Measurements from ENCODE around the gene ARHGAP21.
"Not testable (repeated sequence)": the region's sequence is repeated elsewhere in the genome, so short reads cannot be mapped to it uniquely, and the experiment has no call there.

ARHGAP21 gene

DNA sequence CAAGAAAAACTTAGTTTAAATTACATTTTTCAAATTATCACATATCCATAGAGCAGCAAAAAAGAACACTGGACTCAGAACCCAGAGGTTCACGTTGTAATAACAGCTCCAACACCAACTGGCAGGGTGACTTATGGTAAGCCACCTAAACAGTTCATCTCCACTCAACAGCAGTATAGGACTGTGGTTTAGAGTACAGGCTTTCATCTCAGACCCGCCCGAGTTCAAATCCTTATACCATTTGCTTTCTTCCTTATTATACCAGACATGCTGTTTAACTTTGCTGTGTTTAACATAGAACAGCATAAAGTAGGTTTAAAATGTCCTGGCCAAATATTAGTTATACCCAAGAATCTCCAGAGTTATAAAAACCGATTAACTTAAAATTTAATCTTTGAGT, 97.9 kb downstream of the ARHGAP21 start:
- H3K36me3 ChIP-seq (ENCODE audit: control insufficient read depth, low read length) = peaks cover 1% of the 10 kb centered on the region; the same call in 1 of the 2 replicates
- no peaks in the 10 kb centered on the region for H3K27me3 ChIP-seq (ENCODE audit: control insufficient read depth, low read length)
- no peaks in the 10 kb centered on the region for H3K9me3 ChIP-seq (ENCODE audit: control insufficient read depth, insufficient read depth, low read length)
- H3K4me3 ChIP-seq (ENCODE audit: low read length) = no peak overlapping the region
- H3K4me2 ChIP-seq (ENCODE audit: low read length) = no peak overlapping the region
- H3K9me2 ChIP-seq (replicated peaks; ENCODE audit: control insufficient read depth, low read length) = no peaks in the 10 kb centered on the region
- H3K27ac ChIP-seq (ENCODE audit: low read depth, low read length) = no peak overlapping the region
- H3K4me1 ChIP-seq (ENCODE audit: control insufficient read depth, low read length) = peaks cover 36% of the 10 kb centered on the region
- peaks cover 4% of the 10 kb centered on the region; the same call in 1 of the 2 replicates for H3K79me2 ChIP-seq (ENCODE audit: control insufficient read depth, low read length)
- peaks cover 14% of the 10 kb centered on the region for H3F3A ChIP-seq (ENCODE audit: control insufficient read depth, insufficient read depth)
- TF ChIP-seq EZH2phosphoT487 (IDR thresholded peaks at IDR 0.05; ENCODE audit: borderline replicate concordance, low read length) = no peak
- TF ChIP-seq, protein P1, sequence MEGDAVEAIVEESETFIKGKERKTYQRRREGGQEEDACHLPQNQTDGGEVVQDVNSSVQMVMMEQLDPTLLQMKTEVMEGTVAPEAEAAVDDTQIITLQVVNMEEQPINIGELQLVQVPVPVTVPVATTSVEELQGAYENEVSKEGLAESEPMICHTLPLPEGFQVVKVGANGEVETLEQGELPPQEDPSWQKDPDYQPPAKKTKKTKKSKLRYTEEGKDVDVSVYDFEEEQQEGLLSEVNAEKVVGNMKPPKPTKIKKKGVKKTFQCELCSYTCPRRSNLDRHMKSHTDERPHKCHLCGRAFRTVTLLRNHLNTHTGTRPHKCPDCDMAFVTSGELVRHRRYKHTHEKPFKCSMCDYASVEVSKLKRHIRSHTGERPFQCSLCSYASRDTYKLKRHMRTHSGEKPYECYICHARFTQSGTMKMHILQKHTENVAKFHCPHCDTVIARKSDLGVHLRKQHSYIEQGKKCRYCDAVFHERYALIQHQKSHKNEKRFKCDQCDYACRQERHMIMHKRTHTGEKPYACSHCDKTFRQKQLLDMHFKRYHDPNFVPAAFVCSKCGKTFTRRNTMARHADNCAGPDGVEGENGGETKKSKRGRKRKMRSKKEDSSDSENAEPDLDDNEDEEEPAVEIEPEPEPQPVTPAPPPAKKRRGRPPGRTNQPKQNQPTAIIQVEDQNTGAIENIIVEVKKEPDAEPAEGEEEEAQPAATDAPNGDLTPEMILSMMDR (IDR thresholded peaks at IDR 0.05; ENCODE audit: low read depth, low read length, poor library complexity, severe bottlenecking) = no peak
- H4K20me1 ChIP-seq (ENCODE audit: control insufficient read depth, insufficient read depth, low read depth, low read length) = peaks cover 3% of the 10 kb centered on the region; the same call in 1 of the 2 replicates

DNA sequence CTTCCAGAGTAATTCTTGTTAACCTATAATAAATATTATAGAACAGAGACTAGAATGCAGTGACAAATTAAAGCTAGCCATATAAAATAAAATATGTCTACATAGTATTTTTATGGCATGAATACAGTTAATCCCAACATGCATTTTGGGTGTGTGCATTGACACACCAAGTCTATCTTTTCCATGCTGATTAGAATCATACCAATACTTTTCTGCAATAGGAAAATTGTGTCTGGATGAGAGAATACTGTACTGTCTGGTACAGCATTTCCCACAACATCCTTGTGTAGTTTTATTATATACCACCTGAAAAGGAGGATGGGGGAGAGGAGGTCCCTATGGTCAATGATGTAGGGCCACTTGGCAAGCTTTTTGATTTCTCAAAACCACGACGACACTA, 100.3 kb downstream of the ARHGAP21 start:
- Histone ChIP-seq H3K9me2 (replicated peaks; ENCODE audit: control insufficient read depth, low read length) (no peaks in the 10 kb centered on the region), H3K27ac (ENCODE audit: low read depth, low read length) (peak overlapping the region; percentile 90), H3K4me1 (ENCODE audit: control insufficient read depth, low read length) (peaks cover 47% of the 10 kb centered on the region), H3K4me2 (ENCODE audit: low read length) (peak overlapping the region; percentile 96), H3K4me3 (ENCODE audit: low read length) (peak overlapping the region; percentile 78), H3K9me3 (ENCODE audit: control insufficient read depth, insufficient read depth, low read length) (no peaks in the 10 kb centered on the region), H3K36me3 (ENCODE audit: control insufficient read depth, low read length) (peaks cover 3% of the 10 kb centered on the region; the same call in 1 of the 2 replicates), H3F3A (ENCODE audit: control insufficient read depth, insufficient read depth) (peaks cover 14% of the 10 kb centered on the region), H3K27me3 (ENCODE audit: control insufficient read depth, low read length) (no peaks in the 10 kb centered on the region), H4K20me1 (ENCODE audit: control insufficient read depth, insufficient read depth, low read depth, low read length) (peaks cover 3% of the 10 kb centered on the region; the same call in 1 of the 2 replicates), H3K79me2 (ENCODE audit: control insufficient read depth, low read length) (peaks cover 4% of the 10 kb centered on the region; the same call in 1 of the 2 replicates)
- TF ChIP-seq, protein P1 (IDR thresholded peaks at IDR 0.05; ENCODE audit: low read depth, low read length, poor library complexity, severe bottlenecking) = no peak
- TF ChIP-seq EZH2phosphoT487 (IDR thresholded peaks at IDR 0.05; ENCODE audit: borderline replicate concordance, low read length) = no peak

DNA sequence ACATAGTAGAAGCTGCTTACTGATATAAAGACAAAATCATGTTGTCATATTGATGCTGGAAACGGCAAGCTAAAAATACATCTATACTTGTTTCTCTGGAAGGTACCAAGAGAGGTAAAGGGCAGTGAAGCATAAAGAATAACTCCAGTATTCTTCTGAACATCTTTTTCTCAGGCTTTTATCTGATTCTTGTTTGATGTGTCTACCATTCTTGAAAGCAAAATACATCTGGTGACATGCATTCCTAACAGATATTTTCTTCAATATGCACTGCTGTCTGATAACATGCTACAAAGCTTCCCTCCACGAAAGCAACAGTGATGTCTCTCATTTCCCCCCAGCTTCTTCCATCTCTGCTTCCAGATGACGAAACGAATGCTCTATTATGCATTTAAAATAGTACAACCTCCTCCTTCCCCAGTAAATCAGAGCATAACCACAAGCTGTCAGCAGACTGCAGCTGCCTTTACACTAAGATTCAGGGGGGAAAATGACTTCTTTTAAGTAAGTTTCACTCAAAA, 100.8 kb downstream of the ARHGAP21 start:
- H3K79me2 ChIP-seq (ENCODE audit: control insufficient read depth, low read length) = peaks cover 4% of the 10 kb centered on the region; the same call in 1 of the 2 replicates
- no peaks in the 10 kb centered on the region for H3K27me3 ChIP-seq (ENCODE audit: control insufficient read depth, low read length)
- peak overlapping the region; percentile 96 for H3K4me2 ChIP-seq (ENCODE audit: low read length)
- H3K36me3 ChIP-seq (ENCODE audit: control insufficient read depth, low read length) = peaks cover 3% of the 10 kb centered on the region; the same call in 1 of the 2 replicates
- peaks cover 3% of the 10 kb centered on the region; the same call in 1 of the 2 replicates for H4K20me1 ChIP-seq (ENCODE audit: control insufficient read depth, insufficient read depth, low read depth, low read length)
- H3K9me2 ChIP-seq (replicated peaks; ENCODE audit: control insufficient read depth, low read length) = no peaks in the 10 kb centered on the region
- H3K9me3 ChIP-seq (ENCODE audit: control insufficient read depth, insufficient read depth, low read length) = no peaks in the 10 kb centered on the region
- H3K27ac ChIP-seq (ENCODE audit: low read depth, low read length) = peak overlapping the region; percentile 90
- peaks cover 16% of the 10 kb centered on the region for H3F3A ChIP-seq (ENCODE audit: control insufficient read depth, insufficient read depth)
- peak overlapping the region; percentile 78 for H3K4me3 ChIP-seq (ENCODE audit: low read length)
- TF ChIP-seq EZH2phosphoT487 (IDR thresholded peaks at IDR 0.05; ENCODE audit: borderline replicate concordance, low read length) = no peak
- TF ChIP-seq, protein P1 (IDR thresholded peaks at IDR 0.05; ENCODE audit: low read depth, low read length, poor library complexity, severe bottlenecking) = no peak
- peaks cover 53% of the 10 kb centered on the region for H3K4me1 ChIP-seq (ENCODE audit: control insufficient read depth, low read length)

DNA sequence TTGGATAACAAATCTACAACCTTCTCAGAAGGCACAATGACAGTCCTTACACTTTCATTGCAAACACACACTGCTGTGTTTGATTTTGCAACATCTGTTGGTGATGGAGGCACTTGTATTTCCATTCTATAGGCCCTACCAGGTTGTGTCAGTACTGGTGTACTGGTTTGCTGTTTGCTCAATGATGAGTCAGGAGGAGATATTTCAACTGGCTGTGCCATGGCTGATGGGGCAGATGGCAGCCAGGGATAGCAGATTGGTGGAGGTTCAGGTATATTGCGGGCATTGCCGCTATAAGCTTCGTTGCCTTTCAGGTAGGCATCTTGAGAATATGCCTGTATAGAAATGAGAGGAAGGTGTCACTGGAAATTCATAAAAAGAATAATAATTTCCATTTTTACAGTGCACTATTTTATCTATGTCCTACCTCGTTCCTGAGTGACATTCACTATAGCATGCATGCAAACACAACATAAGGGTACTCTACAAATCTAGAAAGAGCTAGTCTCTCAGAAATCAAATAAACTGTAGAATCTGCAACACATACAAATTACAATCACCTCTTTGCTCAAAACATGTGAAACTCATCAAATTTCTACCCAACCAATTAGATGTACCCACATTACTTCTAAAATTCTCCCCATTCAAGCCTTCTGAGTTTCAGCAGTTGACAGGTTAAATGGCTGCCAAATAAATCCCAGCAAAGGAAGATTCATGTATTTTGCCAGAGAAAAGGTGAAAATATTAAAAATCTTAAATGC, 102.5 kb downstream of the ARHGAP21 start:
- H3K79me2 ChIP-seq (ENCODE audit: control insufficient read depth, low read length) = not testable (repeated sequence)

DNA sequence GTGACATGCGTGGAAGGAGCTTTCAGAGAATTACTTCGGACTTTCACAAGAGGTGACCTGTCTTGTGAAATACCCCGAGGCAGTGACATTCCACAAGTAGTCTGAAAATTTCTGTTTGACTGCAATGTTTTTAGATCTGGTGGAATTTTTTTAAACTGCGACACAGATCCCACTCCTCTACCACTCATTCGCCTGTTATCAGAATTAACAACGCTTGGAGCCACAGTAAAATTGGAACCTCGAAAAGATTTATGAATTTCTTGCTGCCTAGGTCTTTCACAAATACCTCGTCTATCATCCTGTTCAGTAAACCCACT, 103.7 kb downstream of the ARHGAP21 start:
- Histone ChIP-seq H3F3A (ENCODE audit: control insufficient read depth, insufficient read depth) (peaks cover 16% of the 10 kb centered on the region), H3K36me3 (ENCODE audit: control insufficient read depth, low read length) (peaks cover 10% of the 10 kb centered on the region), H3K4me1 (ENCODE audit: control insufficient read depth, low read length) (peaks cover 53% of the 10 kb centered on the region)
- not testable (repeated sequence) for H4K20me1 ChIP-seq (ENCODE audit: control insufficient read depth, insufficient read depth, low read depth, low read length); H3K9me2 ChIP-seq (replicated peaks; ENCODE audit: control insufficient read depth, low read length); H3K27me3 ChIP-seq (ENCODE audit: control insufficient read depth, low read length); H3K4me3 ChIP-seq (ENCODE audit: low read length); H3K9me3 ChIP-seq (ENCODE audit: control insufficient read depth, insufficient read depth, low read length); H3K4me2 ChIP-seq (ENCODE audit: low read length); H3K79me2 ChIP-seq (ENCODE audit: control insufficient read depth, low read length); H3K27ac ChIP-seq (ENCODE audit: low read depth, low read length)

More for the DNA sequence above, 102.5 kb downstream of the ARHGAP21 start:
- not testable (repeated sequence) for H3K27me3 ChIP-seq (ENCODE audit: control insufficient read depth, low read length); H4K20me1 ChIP-seq (ENCODE audit: control insufficient read depth, insufficient read depth, low read depth, low read length); H3K4me3 ChIP-seq (ENCODE audit: low read length); H3K9me3 ChIP-seq (ENCODE audit: control insufficient read depth, insufficient read depth, low read length); H3K9me2 ChIP-seq (replicated peaks; ENCODE audit: control insufficient read depth, low read length)
- Histone ChIP-seq H3F3A (ENCODE audit: control insufficient read depth, insufficient read depth) (peaks cover 16% of the 10 kb centered on the region), H3K36me3 (ENCODE audit: control insufficient read depth, low read length) (peaks cover 10% of the 10 kb centered on the region), H3K4me2 (ENCODE audit: low read length) (peak overlapping the region; percentile 61), H3K4me1 (ENCODE audit: control insufficient read depth, low read length) (peaks cover 53% of the 10 kb centered on the region), H3K27ac (ENCODE audit: low read depth, low read length) (peak overlapping the region; percentile 90; the same call in 1 of the 2 replicates)

Measured in DOHH2 (cell line).